Peyer's patch (tissue), 4 donors: ENCODE data around the gene SPATA4.

ENCODE experiments used
- POLR2A ChIP-seq, 2 donors: fragments of 450-650 bp; IDR thresholded peaks; one replicate each; pipeline ENCODE4 v1.5.1; 2017; ENCODE audit warnings: antibody characterized with exemption in 2 of 2, mild to moderate bottlenecking in 2 of 2, moderate library complexity in 2 of 2
- TF ChIP-seq, protein P1 (sequence below), 6 experiments: fragments of 450-650 bp in 4 of 6; fragments of 200-600 bp in 2 of 6; sonication (generic) in 1 of 6; IDR thresholded peaks; one replicate each; pipeline ENCODE4 v1.5.1; 2017 to 2019; ENCODE audit warnings: antibody characterized with exemption in 6 of 6, mild to moderate bottlenecking in 3 of 6, moderate library complexity in 1 of 6

DNA sequence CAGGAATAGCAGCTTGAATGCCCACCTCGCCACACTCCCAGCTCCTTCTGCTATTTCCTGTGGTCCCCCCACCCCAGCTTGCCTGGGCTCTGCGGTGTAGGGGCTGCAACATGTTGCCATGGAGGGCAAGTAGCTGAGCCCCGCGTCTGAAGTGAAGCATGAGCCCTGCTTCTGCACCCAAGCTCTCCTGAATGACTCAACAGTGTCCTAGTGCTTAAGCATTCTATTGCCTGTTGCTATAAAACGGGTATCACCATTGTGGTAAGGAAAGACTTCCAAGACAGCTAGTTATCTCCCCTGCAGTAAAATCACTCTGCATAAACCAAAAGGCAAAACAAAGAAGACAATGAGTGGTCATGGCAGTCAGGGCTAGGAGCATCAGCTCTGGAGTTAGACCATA, 31.4 kb upstream of the SPATA4 start:
- TF ChIP-seq, protein P1, sequence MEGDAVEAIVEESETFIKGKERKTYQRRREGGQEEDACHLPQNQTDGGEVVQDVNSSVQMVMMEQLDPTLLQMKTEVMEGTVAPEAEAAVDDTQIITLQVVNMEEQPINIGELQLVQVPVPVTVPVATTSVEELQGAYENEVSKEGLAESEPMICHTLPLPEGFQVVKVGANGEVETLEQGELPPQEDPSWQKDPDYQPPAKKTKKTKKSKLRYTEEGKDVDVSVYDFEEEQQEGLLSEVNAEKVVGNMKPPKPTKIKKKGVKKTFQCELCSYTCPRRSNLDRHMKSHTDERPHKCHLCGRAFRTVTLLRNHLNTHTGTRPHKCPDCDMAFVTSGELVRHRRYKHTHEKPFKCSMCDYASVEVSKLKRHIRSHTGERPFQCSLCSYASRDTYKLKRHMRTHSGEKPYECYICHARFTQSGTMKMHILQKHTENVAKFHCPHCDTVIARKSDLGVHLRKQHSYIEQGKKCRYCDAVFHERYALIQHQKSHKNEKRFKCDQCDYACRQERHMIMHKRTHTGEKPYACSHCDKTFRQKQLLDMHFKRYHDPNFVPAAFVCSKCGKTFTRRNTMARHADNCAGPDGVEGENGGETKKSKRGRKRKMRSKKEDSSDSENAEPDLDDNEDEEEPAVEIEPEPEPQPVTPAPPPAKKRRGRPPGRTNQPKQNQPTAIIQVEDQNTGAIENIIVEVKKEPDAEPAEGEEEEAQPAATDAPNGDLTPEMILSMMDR (IDR thresholded peaks at IDR 0.05): no peak
- TF ChIP-seq POLR2A (IDR thresholded peaks at IDR 0.05): no peak
